GM21367 (cell line): ENCODE results near the gene PTPN23.
"Not testable (repeated sequence)": the region's sequence is repeated elsewhere in the genome, so short reads cannot be mapped to it uniquely, and the experiment has no call there.

Experiments
- ATAC-seq: cut with Tn5 transposase; IDR thresholded peaks from one replicate; pipeline ENCODE4 v1.9.1; 2021; ENCODE audit not compliant: unreplicated experiment

Gene PTPN23

DNA sequence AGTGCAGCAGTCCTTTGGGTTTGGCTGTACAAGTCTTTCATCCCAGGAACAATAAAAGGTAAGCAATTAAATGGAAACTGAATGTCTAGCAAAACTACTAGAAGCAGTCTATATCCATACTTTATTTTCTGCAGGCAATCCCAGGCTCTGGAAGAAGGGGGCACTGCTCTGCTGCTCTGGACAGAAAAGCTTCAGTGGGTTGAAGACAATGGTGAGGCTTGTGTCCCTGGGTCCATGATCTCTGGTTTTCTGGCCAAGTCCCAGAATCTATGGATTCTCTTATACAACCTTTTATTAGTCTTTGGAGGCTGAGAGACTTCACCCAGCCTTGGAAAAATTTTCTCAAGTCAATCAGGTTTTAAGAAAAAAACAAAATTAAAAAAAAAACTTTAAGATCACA, 59.3 kb downstream of the PTPN23 start:
- ATAC-seq, result no peak

GRCh38 chr3:47441796-47442551, 61.2 kb downstream of the PTPN23 start:
- ATAC-seq, result no peak

DNA sequence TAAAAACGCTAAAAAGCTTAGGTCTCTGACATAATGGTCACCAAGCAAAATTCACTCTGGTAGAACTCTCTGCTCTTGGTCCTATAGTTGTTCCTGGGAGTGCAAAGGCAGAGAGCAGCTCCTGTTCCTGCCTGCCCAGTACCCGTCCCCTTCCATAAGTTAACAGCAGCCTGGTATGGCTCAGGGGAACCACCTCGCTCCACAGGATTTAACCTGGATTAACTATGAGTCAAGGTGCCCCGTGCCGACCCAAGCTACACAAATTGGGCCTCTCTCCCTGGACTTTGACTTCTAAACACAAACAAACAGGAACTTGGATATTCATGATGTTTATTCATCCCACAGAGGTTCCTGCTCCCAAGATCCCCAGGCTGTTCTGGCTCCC, 62.8 kb downstream of the PTPN23 start:
- ATAC-seq, result no peak

DNA sequence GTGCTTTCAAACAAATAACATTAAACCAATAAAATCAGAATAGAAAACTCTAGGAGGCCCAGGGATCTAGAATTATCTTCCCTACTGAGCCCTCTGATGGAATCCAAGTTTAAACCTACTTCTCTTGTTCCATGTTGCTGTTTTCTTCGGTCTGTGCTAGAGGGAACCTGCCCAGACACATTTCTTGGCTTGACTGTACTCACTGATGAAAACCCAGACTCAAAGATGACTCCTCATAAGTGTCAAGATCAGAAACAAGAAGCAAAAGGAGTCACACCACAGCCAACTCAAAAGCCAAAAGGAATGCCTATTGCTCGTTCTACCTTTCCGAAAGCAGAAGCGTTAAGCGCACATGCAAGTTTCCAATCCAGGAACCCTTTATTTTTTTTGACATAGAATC, 63.3 kb downstream of the PTPN23 start:
- no peak for ATAC-seq

- no peak for ATAC-seq
Measured at GRCh38 chr3:47452453-47453215, 71.8 kb downstream of the PTPN23 start.

DNA sequence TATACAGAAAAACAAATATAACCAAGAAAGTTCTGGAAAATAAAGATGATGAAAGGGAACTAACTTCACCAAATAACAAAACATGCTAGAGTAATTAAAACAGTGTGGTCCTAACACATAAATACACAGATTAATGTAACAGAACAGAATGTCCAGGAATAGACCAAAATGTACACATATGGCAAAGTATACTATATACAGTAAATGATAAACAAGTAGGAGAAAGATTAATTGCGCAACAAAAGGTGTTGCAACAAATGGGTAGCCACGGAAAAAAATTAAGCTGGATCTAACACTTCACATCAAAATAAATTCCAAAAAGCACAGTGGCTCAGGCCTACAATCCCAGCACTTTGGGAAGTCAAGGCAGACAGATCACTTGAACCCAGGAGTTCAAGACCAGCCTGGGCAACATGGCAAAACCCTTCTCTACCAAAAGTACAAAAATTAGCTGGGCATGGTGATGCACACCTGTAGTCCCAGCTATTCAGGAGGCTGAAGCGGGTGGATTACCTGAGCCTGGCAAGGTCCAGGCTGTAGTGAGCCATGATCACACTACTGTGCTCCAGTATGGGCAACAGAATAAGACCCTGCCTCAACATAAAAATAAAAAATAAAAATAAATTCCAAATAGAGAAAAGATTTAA, 75.1 kb downstream of the PTPN23 start:
- ATAC-seq, result no peak

- no peak for ATAC-seq
Measured at GRCh38 chr3:47456984-47457383, 76.2 kb downstream of the PTPN23 start.

- not testable (repeated sequence) for ATAC-seq
Measured at GRCh38 chr3:47459534-47460085, 78.8 kb downstream of the PTPN23 start.
